Non-pigmented ciliary epithelial cell (primary cell): ENCODE results near the gene PODN.

Experiments
- DNase-seq: peaks from one replicate; pipeline ENCODE4 v3.0.0-alpha.2; 2010; ENCODE audit warnings: low read depth

Gene PODN

DNA sequence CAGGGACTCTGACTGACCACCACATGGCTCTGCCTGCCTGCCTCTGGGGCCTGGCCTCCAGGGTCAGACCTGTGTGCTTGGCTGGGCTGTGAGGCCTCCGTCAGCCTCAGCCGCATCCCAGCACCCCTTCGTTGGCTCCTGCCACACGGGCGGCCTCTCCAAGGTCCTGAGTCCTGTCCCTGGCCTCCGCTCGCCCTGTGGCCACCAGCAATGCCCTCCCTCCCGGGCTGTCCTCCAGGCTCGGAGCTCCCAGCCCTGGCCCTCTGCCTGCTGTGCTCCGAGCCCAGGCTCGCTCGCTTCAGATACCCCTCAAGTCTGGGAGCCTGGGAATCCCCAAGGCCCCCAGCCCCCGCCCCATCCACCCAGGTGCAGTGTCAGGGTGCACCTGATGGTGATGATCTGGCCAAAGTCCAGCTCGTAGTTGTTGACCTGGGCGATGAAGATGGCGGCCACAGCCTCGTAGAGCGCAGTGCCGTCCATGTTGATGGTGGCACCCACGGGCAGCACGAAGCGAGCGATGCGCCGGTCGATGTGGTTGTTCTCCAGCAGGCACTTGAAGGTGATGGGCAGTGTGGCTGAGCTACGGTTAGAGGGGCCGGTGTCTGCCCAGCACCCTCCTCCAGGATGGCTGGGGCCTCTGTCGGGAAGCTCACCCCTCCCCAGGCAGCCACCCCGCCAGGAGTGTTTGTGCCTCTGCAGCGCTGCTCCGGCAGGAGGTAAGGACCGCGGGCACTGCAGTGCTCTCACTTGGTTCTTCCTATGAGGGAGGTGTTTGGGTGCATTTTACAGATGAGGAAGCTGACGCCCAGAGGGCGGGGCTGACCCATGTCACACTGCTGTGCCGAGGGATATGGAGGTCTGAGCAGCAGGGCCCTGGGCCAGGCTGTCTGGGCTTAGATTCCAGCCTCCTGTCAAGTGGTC lies 28.5 kb downstream of the PODN start:
- DNase-seq: no peak

DNA sequence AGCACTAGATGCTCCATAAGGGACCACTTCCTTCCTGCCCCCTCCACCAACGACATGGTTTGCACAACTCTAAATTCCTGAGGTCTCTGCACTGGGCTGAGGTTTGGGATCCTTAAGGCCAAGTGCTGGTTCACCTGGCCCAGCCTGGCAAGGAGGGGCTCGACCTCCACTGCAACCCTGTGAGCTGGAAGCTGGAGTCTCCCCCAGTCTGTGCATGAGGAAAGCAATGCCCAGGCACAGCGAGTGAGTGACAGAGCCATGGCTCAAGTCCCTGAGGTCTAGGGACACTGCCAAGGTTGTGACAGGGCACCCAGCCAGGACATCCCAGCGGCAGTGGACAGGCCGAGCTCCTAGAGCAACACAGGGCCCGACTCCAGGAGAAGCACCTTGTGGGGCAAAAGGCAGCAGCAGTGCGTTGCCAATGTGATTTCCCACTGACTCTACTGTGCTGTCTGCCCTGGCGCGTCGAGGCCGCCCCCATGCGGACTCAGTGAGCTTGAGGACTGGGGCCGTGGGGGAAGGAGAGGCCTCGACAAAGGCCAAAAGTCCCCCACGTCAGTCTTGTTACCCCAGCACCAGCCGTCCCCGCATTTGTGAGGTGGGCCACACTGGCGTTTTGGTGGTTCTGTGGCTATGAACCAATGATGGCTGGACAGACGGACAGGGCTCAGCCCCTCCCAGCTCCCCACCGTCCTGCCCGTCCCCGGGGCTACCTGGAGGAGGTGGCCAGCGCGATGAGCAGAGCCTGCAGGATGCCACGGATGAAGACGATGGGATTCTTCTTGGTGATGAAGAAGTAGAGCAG lies 30.0 kb downstream of the PODN start:
- DNase-seq: no peak

DNA sequence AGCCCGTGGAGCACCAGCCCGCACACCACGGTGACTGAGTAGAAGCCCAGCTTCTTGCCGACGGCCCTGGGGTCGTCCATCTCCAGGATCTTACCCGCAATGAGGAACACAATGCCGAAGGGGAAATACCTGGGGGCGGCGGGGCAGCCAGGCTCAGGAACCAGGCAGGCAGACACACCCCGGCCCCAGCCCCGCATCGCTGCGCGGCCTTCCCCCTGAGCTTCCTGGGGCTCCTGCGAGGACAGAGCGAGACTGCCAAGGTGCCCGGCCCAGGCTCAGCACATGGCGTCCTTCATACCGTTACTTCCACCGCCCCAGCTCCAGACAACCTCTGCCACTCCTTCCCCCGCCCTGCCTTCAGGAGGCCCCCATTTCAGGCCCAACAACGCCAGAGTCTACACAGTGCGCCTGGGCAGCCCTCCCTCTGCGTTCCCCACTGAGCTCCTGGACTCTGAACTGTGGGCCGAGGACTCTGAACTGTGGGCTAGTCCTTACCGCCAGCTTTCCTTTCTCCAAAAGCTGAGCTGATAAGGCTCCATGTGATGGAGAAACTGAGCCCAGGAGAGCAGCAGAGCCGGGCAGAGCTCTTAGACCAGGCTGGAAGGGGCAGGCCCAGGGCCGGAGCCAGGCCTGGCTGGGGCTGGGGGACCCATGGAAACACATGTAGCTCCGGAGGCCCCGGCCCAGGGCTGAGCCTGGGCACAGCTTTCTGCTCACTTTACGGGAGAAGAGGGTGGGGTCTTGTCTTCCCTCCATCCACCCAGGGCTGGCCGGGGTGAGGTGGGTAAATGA lies 30.8 kb downstream of the PODN start:
- no peak for DNase-seq

- no peak for DNase-seq
Measured at GRCh38 chr1:53093451-53093754, 31.4 kb downstream of the PODN start.

DNA sequence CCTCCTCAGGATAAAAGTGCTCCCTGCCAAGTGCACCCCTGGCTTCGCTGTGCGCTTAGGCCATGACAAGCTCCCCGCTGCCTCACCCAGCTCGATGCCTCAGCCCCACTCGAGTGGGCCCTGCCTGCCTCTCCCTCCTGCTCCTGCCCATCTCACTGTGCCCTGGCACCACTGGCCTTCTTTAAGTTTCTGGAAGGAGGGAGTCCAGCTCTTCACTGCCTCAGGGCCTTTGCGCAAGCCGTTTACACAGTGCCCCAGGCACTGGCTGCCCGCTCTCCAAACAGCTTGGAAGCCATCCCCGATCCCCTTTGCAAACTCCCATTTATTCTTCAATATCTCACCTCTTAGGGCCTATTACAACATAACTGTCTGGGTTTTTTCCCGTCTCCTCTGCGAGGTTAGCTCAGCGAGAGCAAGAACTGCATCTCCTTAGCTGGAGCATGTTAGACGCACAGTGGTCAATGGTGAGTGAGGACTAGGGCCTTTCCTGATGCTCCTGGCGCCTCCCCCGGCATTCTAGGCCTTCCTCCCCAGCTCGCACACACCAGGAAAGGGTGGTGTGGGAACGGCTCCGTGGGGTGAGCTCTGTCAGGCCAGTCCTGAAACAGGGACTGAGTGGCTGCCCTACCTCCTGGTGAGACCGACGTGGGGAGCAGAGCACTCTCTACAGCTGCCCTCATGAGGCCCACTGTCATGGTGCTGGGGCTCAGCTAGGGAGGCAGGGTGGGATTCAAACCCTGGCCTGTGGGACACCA lies 31.9 kb downstream of the PODN start:
- no peak for DNase-seq

GRCh38 chr1:53094533-53094919 lies 32.5 kb downstream of the PODN start:
- no peak for DNase-seq

- no peak for DNase-seq
Measured at GRCh38 chr1:53104289-53104913, 42.4 kb downstream of the PODN start.

DNA sequence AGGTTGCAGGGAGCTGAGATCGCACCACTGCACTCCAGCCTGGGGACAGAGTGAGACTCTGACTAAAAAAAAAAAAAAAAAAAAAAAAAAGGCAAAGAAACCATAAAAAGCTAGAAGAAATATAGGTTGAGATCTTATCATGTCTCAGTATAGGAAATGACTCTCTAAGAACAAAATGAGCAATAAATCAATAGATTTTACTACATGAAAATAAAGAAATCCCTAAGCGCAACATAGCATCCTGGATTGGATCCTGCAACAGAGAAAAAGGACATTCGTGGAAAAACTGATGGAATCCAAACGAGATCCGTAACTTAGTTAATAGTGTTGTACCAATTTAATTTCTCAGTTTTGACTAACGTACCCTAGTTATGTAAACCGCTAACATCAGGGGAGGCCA lies 45.1 kb downstream of the PODN start:
- DNase-seq: no peak

- DNase-seq: no peak
Measured at GRCh38 chr1:53107570-53108322, 45.7 kb downstream of the PODN start.

DNA sequence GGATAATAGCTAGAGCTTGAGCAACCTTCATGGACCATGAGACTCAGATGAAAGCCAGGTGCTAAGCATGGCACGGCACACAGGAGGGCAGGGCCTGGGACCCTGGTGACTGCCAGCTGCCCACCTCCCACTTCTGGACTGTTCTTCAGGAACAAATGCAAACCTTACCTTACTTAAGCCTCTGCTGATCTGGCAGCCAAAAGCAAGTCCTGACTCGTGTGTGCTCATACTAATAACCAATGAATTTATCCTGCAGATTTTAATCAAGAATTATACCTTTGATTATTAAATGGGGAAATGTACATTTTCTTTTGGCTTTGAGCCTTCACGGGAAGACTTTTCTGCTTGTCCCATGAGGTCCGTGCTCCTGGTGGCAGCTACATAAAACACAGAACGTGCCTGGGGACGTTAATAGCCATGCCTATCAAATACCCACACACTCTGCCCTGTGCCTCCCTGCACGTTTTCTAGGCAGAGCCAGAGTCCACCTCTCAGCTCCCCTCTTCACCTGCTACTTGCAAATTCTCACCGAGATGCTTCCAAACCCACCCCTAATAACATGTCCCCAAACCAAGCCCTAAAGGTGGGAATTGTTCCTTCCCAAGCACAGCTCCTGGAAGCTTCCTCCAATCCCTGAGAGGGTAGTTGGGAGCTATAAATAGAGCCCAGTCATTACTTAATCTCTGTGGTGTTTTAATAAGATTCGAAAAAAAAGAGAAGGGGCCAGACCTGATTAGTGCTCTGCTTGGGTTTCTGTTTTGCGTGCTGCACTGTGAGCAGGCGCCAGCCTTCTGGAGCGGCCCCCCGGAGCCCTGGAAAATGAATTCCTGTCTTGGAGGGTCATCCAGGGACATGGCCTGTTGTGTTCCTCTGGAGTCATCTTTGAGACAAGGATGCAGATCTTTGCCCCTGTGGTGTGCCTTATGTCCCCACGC lies 46.9 kb downstream of the PODN start:
- DNase-seq: no peak

- no peak for DNase-seq
Measured at GRCh38 chr1:53110370-53111072, 48.5 kb downstream of the PODN start.

- no peak for DNase-seq
Measured at GRCh38 chr1:53111073-53111556, 49.1 kb downstream of the PODN start.

DNA sequence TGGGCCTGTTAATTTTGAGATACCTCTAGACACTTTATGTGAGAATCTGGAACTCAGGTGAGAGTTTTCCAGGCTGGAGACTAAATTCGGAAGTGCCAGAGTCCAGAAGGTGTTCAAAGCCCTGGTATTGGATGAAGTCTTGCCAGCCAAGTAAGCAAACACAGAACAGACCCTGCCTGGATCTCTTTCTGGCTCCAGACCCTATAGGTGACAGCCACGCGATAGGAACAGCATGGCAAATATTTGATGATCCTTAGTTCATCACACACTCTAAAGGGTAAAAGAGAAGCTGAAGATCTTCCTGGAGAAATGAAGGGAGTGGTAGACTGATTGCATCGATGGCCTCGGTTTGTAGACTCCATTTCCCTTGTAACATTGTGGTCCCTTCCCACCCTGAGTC lies 49.7 kb downstream of the PODN start:
- no peak for DNase-seq

DNA sequence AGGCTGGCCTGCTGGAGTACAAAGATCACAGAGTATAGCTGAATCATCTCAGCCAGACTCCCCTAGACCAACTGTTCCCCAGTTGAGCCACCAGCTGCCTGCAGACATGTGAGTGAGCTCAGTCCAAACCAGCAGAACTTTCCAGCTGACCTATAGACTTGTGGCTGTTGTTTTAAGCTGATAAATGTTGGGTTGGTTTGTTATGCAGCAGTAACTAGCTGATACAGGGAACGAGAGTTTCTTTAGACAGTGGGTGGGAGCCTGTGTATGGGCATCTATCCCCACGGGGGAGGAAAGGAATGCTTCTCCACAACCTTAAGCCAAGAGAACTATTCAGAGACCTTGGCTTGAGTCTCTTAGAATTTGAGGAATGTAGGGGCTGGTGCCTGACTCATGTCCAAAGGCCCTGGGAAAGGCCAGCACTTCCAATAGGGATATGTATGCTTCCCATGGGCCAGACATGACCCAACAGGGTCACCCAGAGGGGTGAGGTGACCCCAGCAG lies 50.3 kb downstream of the PODN start:
- DNase-seq: no peak

- DNase-seq: no peak
Measured at GRCh38 chr1:53112861-53113260, 50.8 kb downstream of the PODN start.

DNA sequence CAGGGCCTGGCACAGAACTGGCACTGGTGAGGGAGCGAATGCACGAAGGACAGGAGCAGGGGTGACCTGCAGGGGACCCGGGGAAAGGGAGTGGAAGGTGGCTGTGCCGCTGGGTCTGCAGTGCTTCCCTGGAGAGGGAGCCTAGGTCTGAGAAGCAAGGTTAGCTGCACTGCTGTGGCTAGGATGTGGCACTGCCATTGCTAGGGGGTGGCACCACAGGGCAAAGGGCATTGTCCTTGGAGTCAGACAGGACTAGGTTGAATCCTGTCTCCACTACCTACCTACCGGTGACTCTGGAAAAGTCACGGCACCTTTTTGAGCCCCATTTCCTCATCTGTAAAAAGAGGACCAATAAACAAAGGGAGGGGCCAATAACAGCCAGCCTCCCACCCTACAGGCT lies 52.1 kb downstream of the PODN start:
- no peak for DNase-seq

DNA sequence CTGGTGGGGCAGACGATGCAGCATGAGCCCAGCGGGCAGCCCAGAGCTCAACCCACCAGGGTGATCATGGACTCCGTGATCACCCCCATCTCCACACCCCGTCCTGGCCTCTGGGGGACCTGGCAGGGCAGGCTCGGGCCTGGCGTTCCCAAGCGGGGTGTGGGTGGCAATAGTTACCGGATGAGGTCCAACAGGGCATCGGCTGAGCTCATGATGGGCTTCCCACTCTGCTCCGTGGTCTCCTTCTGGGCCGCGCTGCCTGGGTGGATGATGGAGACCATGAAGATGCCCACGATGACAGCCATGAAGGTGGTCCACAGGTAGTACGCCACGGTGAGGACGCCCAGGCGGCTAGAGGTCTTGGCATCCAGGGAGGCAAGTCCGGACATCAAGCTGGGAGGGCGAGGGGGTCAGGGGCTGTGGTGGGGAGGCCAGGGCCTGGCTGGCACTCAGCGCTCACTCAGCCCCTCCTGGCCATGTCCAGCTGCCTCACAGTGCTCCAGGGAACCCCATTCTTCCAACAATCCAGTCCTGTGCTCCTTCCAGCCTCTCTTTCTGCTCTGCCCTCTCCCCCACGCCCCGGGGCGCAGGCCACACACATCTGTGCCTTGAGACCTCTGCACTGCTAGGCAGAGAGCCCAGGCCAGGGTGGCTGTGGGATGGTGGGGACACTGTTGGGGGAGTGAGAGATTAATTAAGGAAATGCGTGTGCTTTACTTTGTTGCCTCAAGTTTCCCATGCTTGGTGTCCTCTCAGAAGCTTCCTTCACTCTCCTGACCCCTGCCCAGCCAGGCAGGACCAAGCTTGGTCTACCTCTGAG lies 52.8 kb downstream of the PODN start:
- no peak for DNase-seq
